DOHH2 (cell line): ENCODE results near the gene HMGCL.

Source experiments
- H3F3A ChIP-seq: fragments of 200-600 bp; sonication (generic), shearing (Covaris generic); 2 replicates; pipeline ENCODE4 v1.6.0; 2016; ENCODE audit warnings: antibody characterized with exemption, mild to moderate bottlenecking; ENCODE audit not compliant: control insufficient read depth, insufficient read depth
- H3K27ac ChIP-seq: fragments of 200-600 bp; sonication (generic); 2 replicates; pipeline ENCODE4 v1.5.1; 2014; ENCODE audit warnings: low read depth, mild to moderate bottlenecking, low read length, moderate library complexity
- H3K27me3 ChIP-seq: fragments of 200-600 bp; sonication (generic); 2 replicates; pipeline ENCODE4 v1.6.1; 2014; ENCODE audit warnings: mild to moderate bottlenecking, low read length, mixed read lengths; ENCODE audit not compliant: control insufficient read depth
- H3K36me3 ChIP-seq: fragments of 200-600 bp; sonication (generic); 2 replicates; pipeline ENCODE4 v1.6.1; 2014; ENCODE audit warnings: mild to moderate bottlenecking, low read length, moderate library complexity, mixed read lengths; ENCODE audit not compliant: control insufficient read depth
- H3K4me1 ChIP-seq: fragments of 200-600 bp; sonication (generic); 2 replicates; pipeline ENCODE4 v1.6.1; 2014; ENCODE audit warnings: mild to moderate bottlenecking, low read length, mixed read lengths; ENCODE audit not compliant: control insufficient read depth
- H3K4me2 ChIP-seq: fragments of 200-600 bp; sonication (generic); 2 replicates; pipeline ENCODE4 v1.6.0; 2014; ENCODE audit warnings: mild to moderate bottlenecking, low read length, moderate library complexity
- H3K4me3 ChIP-seq: fragments of 200-600 bp; sonication (generic); 2 replicates; pipeline ENCODE4 v1.5.1; 2014; ENCODE audit warnings: mild to moderate bottlenecking, low read length, mixed read lengths
- H3K79me2 ChIP-seq: fragments of 200-600 bp; sonication (generic); 2 replicates; pipeline ENCODE4 v1.6.1; 2014; ENCODE audit warnings: mild to moderate bottlenecking, low read length, mixed read lengths; ENCODE audit not compliant: control insufficient read depth
- H3K9me2 ChIP-seq: fragments of 200-600 bp; sonication (generic); replicated peaks from 2 replicates; pipeline ENCODE4 v1.6.1; 2014; ENCODE audit warnings: mild to moderate bottlenecking, low read length, mixed read lengths; ENCODE audit not compliant: control insufficient read depth
- H3K9me3 ChIP-seq: fragments of 200-600 bp; sonication (generic); 2 replicates; pipeline ENCODE4 v1.6.1; 2014; ENCODE audit warnings: antibody characterized with exemption, low read length, mixed read lengths; ENCODE audit not compliant: control insufficient read depth, insufficient read depth
- H4K20me1 ChIP-seq: fragments of 200-600 bp; sonication (generic); 2 replicates; pipeline ENCODE4 v1.6.0; 2014; ENCODE audit warnings: low read depth, mild to moderate bottlenecking, antibody characterized with exemption, low read length, moderate library complexity; ENCODE audit not compliant: control insufficient read depth, insufficient read depth
- CTCF ChIP-seq: fragments of 200-600 bp; sonication (generic); IDR thresholded peaks from one replicate; pipeline ENCODE4 v1.5.1; 2014; ENCODE audit warnings: antibody characterized with exemption, mild to moderate bottlenecking, low read depth, low read length; ENCODE audit not compliant: poor library complexity, severe bottlenecking
- EZH2phosphoT487 ChIP-seq: fragments of 200-600 bp; sonication (generic); IDR thresholded peaks from 2 replicates; pipeline ENCODE4 v1.6.1; 2017; ENCODE audit warnings: borderline replicate concordance, mild to moderate bottlenecking, antibody characterized with exemption, low read length, moderate library complexity, mixed read lengths

Gene HMGCL

GRCh38 chr1:23868557-23869016 lies 43.4 kb upstream of the HMGCL start:
- H3K27ac ChIP-seq = peak overlapping the region; percentile 67
- peak overlapping the region; percentile 80 for H3K4me2 ChIP-seq
- peak overlapping the region; percentile 88 for H3K4me3 ChIP-seq
- no peaks in the 10 kb centered on the region for H3K9me2 ChIP-seq
- no peaks in the 10 kb centered on the region for H3K9me3 ChIP-seq
- 0 out of 2 replicates have a peak, but pooled peaks cover 3% of the 10 kb centered on the region for H3F3A ChIP-seq
- no peaks in the 10 kb centered on the region for H3K27me3 ChIP-seq
- H4K20me1 ChIP-seq = peaks cover 4% of the 10 kb centered on the region; the same call in 1 of the 2 replicates
- H3K4me1 ChIP-seq = peaks cover 34% of the 10 kb centered on the region
- H3K79me2 ChIP-seq = peaks cover 13% of the 10 kb centered on the region
- no peak for TF ChIP-seq EZH2phosphoT487
- TF ChIP-seq CTCF = no peak
- peaks cover 8% of the 10 kb centered on the region for H3K36me3 ChIP-seq

GRCh38 chr1:23867895-23868556 lies 42.8 kb upstream of the HMGCL start, which contains the start of gene FUCA1:
Gene FUCA1, minus strand, starts transcription at chr1:23868290. Its CDS starts 4 bp downstream, at chr1:23868286.
- H3K36me3 ChIP-seq = peaks cover 12% of the 10 kb centered on the region
- H3K9me2 ChIP-seq = no peaks in the 10 kb centered on the region
- H3K27me3 ChIP-seq = no peaks in the 10 kb centered on the region
- peaks cover 4% of the 10 kb centered on the region; the same call in 1 of the 2 replicates for H4K20me1 ChIP-seq
- H3K27ac ChIP-seq = peak within 1 kb of the TSS; percentile 67
- peaks cover 34% of the 10 kb centered on the region for H3K4me1 ChIP-seq
- TF ChIP-seq EZH2phosphoT487 = no peak
- TF ChIP-seq CTCF = peak; percentile 83
- peak within 1 kb of the TSS; percentile 80 for H3K4me2 ChIP-seq
- H3F3A ChIP-seq = 0 out of 2 replicates have a peak, but pooled peaks cover 3% of the 10 kb centered on the region
- H3K4me3 ChIP-seq = peak within 1 kb of the TSS; percentile 88
- H3K79me2 ChIP-seq = peaks cover 13% of the 10 kb centered on the region
- H3K9me3 ChIP-seq = no peaks in the 10 kb centered on the region

- TF ChIP-seq CTCF (no peak), EZH2phosphoT487 (no peak)
- Histone ChIP-seq H3K79me2 (peaks cover 13% of the 10 kb centered on the region), H3K4me2 (peak overlapping the region; percentile 80), H3K9me2 (no peaks in the 10 kb centered on the region), H3K27ac (no peak overlapping the region), H3F3A (0 out of 2 replicates have a peak, but pooled peaks cover 3% of the 10 kb centered on the region), H3K36me3 (peaks cover 17% of the 10 kb centered on the region), H4K20me1 (peaks cover 4% of the 10 kb centered on the region; the same call in 1 of the 2 replicates), H3K4me3 (peak overlapping the region; percentile 88), H3K9me3 (no peaks in the 10 kb centered on the region), H3K4me1 (peaks cover 34% of the 10 kb centered on the region), H3K27me3 (no peaks in the 10 kb centered on the region)
These were observed 42.3 kb upstream of the HMGCL start for GRCh38 chr1:23867542-23867894.
